Measurements from ENCODE around the gene PRG2.
"Not testable (repeated sequence)": the region's sequence is repeated elsewhere in the genome, so short reads cannot be mapped to it uniquely, and the experiment has no call there.

PRG2 gene

DNA sequence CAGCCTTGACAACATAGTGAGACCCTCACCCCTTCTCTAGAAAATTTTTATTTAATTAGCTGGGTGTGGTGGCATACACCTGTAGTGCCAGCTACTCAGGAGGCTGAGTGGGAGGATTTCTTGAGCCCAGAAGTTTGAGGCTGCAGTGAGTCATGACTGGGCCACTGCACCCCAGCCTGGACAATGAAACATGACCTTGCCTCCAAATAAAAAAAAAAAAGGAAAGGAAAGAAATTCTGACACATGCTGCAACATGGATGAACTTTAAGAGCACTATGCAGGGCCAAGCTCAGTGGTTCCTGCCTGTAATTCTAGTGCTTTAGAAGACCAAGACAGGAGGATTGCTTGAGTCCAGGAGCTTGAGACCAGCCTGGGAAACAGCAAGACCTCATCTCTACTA lies 27.7 kb upstream of the PRG2 start:
- no peak for DNase-seq

DNA sequence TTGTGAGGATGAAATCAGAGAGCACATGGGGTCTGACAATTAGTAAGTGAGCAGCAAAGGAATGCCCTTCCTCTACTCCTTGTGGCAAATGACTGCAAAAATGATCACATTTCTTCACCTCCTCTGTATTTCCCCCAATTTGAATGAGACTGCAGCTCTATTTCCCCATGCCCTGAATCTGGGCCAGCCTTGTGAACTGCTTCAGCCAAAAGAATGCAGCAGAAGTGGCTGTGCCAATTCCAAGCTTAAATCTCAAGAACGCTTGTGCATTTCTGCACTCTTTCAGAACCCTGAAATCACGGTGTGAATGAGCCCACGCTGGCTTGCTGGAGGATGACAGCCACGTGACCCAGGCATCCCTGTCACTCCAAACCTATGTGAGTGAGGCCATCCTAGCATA lies 26.6 kb upstream of the PRG2 start:
- DNase-seq = no peak

DNA sequence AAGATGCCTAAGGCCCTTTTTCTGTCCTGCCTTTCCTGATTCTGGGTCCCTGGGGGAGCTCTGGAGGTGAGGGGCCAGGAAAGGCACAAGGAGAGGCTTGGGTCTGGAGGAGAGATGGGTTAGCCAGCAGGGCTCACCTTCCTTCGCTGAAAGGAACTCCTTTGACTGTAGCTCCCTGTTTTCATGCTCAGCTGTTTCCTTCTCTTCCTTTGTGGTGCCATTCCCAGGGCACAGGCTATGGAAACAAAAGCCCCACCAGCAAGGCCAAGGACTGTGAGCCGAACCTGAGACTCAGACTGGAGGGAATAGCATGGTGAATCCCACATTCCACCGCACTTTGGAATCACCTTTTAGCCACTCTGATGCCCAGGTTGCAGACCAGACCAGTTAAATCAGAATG lies 26.0 kb upstream of the PRG2 start:
- no peak for DNase-seq

DNA sequence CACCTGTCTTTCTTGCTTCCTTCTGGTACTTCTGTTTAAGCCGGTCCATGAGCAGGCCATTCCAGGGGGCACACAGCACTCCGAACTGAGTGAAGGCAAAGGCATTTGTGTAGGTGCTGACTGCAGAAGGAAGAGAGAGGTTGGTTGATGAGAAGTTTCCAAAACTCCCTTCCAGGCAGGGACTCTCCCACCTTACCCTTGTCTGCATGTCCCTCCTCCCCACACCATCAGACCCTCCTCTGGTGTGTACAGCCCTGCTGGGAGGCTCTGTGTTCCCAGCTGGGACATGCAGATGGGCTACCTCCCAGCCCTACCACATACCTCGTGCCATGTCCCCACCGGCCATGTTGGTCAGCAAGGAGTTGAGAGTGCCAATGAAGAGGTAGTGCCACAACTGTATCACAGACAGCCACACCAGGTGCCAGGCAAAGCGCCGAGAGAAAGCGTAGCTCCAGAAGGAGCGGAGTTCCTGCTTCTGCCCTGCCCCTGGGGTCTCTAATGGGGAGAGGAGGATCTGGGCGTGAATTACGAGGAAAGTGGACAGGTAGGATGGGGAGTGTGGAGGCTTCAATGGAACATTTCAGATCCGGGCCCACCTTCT lies 24.3 kb upstream of the PRG2 start:
- no peak for DNase-seq

DNA sequence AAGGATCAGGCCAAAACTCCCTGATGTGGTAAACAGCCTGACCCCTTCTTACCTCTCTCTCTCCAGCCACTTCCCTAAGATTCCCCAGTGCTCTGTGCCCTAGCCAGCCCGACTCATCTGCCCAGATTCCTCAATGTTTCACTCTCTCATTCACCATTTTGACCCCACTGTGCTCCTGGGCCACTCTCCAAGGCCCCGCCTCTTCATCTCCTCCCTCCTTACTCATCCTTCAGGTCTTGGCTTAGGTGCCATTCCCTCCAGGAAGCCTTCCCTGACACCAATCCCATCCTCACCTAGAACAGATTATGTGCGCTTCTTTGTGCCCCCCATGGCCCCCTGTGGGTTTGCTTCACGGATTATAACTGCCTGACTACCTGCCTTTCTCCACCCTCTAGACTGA lies 23.2 kb upstream of the PRG2 start:
- no peak for DNase-seq

DNA sequence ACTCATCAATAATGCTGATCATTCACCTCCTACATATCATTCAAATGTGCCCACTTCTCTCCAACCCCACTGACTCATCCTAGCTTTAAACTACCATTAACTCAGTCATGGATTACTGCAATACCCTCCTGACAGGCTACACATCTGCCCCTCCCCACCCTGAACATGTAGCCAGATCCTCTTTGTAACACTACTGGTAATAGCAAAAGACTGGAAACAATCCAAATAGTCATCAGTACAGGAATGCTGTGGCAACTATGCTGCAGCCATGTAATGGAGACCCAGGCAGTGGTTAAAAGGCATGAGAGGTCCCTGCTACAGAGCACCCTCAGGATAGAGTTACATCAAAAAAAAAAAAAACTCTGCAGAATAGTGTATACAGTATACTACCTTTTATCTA lies 19.8 kb upstream of the PRG2 start:
- no peak for DNase-seq

DNA sequence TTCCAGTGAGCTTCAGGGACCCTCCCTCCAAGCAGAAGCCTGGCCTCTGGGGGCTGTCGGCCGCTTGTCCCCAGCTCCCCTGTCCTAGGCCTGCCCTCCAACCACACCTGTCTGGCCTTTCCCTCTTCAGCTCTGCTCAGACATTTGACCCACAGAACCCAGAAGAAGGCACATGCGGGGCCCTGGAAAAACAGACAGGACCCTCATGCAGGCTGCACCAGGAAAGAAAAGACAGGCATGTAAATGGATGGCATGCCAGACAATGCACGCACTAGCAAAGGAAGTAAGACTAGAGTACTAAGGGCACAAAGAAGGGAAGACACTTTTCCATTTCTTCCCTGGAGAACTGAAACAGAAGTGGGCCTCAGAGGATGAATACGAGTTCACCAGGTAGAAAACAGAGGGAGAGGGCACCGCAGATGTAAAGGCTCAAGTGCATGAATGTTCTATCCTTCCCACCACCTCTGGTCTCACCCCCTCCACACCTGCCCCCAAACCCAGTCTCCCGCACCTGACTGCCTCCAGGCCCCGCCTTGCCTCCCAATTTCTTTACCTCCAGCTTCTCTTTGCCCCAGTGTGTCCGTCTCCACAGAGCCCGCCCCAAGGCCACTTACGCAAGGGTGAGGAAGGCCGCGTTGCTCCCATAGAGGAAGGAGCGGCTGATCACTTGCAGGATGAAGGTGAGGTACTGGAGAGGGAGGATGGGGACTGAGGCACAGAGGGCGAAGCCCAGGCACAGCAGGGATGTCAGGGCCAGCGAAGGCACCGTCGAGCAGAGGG lies 19.1 kb upstream of the PRG2 start:
- no peak for DNase-seq

DNA sequence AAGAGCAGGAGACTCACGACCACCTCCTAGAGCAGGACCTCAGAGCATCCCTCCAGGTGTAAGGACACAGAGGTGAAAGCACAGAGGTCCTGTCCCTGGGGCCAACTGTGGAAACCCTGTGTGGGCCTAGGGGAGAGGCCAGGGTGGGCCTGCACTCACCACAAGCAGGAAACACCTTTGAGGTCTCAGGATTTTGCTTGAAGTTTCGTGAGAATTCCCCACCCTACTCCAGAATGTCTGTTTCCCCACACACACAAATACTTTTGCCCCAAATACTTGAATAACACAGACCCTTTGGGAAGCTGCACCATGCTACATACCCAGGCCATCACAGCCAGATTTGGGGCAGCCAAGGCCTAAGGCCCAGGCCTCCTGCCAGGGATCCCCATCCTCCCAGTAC lies 18.3 kb upstream of the PRG2 start:
- no peak for DNase-seq

- DNase-seq = no peak
These were observed 17.6 kb upstream of the PRG2 start for GRCh38 chr11:57407941-57408475.

DNA sequence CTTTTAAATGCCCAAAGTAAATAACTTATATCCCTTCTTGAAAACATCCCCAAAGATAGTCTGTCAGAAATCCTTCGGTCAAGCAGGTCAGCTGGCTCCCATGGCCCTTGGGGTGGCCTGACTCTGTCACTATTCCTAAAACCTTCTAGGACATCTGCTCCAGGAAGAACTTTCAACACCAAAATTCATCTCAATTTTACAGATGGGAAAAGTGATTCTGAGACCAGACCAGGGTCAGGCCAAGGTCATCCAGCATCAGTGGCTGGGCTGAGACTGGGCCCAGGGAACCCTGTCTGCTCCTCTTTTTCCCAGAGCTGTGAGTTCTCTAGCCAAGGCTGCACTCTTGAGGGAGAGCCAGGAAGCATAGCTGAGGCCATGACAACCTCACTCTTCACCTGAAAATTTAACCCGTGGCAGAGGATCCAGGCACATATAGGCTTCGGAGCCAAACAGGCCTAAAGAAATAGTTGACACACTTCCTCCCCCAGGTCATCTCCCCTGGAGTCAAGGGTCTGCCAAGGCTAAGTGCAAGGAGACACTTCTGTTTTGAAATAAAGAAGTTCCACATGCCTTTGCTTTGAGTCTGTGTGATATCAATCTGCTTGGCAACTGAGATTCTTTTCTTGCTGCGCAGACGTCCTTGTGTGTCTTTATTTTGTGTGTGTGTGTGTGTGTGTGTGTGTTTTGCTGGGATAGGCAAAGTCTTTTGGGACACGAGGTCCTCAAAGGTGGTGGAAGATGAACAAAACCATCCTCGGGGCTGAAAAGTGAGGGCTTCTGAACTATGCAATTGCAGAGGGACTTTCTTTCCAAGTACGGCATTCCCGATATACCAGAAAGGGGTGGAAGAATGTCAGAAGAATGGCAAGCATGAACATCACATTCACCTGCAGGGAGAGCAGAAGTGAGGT lies 16.8 kb upstream of the PRG2 start:
- DNase-seq = no peak

DNA sequence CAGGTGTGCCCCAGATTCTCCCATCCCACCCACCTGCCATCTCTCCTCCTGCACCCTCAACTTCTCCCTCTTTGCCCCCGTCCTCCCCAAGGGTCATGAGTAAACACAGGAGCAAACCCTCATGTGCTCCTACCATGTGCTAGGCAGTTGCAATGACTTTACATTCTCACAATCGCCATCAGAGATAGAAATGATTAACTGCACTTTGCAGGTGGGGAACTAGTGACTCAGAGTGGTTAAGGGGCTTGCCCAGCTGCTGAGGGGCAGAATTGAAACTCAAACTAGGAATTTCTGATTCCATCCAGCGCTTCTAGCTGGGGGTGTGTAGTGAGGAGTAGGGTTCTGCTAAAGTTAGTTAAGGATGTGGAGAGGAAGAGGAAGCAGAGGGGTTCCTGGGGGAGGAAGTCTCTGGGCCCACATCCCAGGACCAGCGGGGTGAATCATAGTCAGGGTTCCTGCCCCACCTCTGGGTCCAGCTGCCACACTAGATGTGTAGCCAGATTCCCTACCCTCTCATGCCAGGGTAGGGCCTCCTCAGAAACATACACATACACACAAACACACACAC lies 16.0 kb upstream of the PRG2 start:
- DNase-seq = peak in 1 of 2 experiments; percentile 35

- no peak for DNase-seq
These were observed 14.9 kb upstream of the PRG2 start for GRCh38 chr11:57405271-57405860.

DNA sequence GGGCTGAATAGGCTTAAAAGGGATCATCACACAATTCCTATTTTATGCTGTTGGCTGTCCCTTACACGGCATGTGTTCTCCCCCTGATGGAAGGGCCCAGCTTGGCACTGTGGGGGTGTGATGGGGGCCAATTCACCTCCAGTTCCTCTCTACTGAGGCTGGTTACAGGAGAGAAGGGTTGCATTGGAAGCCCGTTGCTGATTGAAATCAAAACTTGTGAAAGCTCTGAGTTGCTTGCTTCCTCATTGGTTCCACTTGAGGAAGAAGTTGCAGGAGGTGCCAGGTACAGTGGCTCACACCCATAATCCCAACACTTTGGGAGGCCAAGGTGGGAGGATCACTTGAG lies 13.3 kb upstream of the PRG2 start:
- DNase-seq = no peak

GRCh38 chr11:57403003-57403801 lies 12.8 kb upstream of the PRG2 start:
- not testable (repeated sequence) for DNase-seq

DNA sequence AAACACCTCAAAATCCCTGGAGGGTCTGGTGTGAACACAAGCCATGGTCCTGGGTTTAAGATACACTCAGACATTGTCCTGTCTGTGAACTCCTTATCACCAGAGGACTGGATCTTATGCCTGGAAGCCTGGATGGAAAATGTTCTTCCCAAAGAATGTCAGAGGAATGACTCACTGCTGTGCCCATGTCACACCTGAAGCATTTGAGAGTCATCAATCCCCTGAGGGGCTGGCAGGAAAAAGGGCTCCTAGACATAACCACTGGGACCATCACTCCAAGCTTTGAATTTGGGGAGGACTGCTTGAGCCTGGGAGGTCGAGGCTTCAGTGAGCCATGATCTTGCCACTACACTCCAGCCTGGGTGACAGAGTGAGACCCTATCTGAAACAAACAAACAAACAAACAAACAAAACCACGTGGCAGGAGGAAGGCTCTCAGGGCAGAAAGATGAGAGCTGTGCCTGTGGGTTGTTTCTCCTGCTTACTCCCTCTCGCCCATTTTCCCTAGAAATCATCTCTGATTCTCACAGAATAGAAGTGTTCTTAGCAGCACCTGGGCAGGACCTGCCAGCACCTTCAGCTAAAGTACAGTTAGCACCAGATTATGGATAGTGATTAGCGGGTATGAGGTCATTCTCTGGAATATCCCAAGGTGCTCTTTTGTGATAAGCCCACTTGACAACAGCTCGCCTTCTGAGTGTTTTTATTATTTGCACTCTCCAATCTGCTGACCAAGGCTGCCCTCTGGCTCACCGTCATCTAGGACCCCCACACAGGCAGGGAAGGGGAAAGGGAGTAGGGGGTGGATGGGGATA lies 11.9 kb upstream of the PRG2 start:
- DNase-seq = no peak

GRCh38 chr11:57399972-57400578 lies 9.6 kb upstream of the PRG2 start:
- DNase-seq = no peak

DNA sequence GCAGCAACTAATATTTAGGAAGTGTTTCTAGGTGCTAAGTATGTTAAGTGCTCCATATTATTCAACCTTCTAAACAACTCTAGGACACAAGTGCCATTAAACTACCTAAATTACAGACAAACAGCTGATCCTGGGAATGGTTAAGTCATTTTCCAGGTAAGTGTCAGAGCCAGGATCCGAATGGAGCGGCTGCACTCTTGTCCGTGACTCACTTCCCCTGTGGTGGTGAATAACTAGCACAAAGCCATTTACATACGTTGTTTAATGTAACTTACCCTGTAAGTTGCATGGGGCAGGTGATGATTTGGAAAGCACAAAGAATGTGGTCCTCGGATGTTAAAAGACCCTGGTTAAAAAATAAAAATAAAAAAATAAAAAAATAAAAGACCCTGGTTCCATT lies 8.8 kb upstream of the PRG2 start:
- DNase-seq = no peak

DNA sequence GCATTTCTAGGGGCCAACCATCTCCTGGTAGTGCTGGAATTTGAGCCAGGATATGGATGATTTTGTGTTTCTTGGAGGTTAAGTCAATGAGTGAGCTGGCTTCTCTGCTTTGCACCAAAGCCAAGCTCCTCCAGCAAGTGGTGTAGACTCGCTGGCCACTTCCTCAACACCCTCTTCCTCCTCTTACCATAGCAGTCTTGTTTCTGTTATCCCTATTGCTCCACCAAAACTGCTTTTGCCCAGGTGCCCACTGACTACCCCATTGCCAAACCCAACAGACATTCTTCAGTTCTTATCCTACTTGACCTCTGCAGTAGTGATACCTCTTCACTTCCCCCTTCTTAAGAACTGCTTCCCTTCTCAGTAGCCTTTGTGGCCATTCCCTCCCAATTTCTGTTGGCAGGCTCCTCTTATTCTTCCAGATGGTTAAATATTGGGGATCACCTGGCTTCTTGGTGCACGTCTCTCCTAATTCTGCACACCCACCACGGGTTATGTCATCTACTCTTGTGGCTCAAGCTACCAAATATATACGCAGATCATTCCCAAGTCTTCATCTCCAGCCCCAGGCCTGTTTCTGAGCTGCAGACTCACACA lies 7.0 kb upstream of the PRG2 start:
- no peak for DNase-seq

- DNase-seq = no peak
These were observed 6.3 kb upstream of the PRG2 start for GRCh38 chr11:57396744-57397143.

Data from activated CD4-positive, alpha-beta T cell treated with anti-CD3 and anti-CD28 coated beads, Interleukin-2, amount 50 U/mL, for 4 hours (primary cell).